SK-N-SH (cell line): Measurements from ENCODE around the gene FMOD. TPM values are rescaled to one million over a fixed set of nuclear protein-coding genes. Genes with fewer than 3 reads are reported as not detected.

Experiments used
- CTCF ChIA-PET: fragments of 300-600, 350-600 bp; formaldehyde crosslinking; extraction: SDS; loops from one replicate; lab custom pipeline; 2021; lab: Yijun Ruan, JAX
- POLR2A ChIA-PET: fragments of 350-600 bp; sonication (Branson Sonifier 250); formaldehyde crosslinking; extraction: SDS; loops from one replicate; lab custom pipeline; 2020; ENCODE audit warnings: antibody characterized with exemption, inconsistent platforms; lab: Yijun Ruan, JAX
- DNase-seq: peaks from one replicate; pipeline ENCODE4 v3.0.0; 2012
- H2AFZ ChIP-seq: fragments of 200-600 bp; sonication (generic); 2 replicates; pipeline ENCODE4 v1.8.1; 2016; ENCODE audit warnings: antibody characterized with exemption, mild to moderate bottlenecking, low read depth
- H3F3A ChIP-seq: fragments of 200-600 bp; sonication (generic); replicated peaks from 2 replicates; pipeline ENCODE3; 2016; ENCODE audit warnings: antibody characterized with exemption, mild to moderate bottlenecking; ENCODE audit not compliant: insufficient read depth
- H3K27ac ChIP-seq, 2 experiments: fragments of 200-500 bp in 1 of 2; fragments of 200-600 bp in 1 of 2; sonication (Bioruptor generic) in 1 of 2; sonication (generic), shearing (Covaris generic) in 1 of 2; 2 replicates each; pipeline versions ENCODE4 v1.5.1 to v1.6.1; 2014 to 2016; ENCODE audit warnings: low read depth in 2 of 2, inconsistent platforms in 1 of 2, low read length in 1 of 2, mild to moderate bottlenecking in 1 of 2, mixed read lengths in 1 of 2
- H3K27me3 ChIP-seq: fragments of 200-600 bp; sonication (generic), shearing (Covaris generic); 2 replicates; pipeline ENCODE4 v1.6.1; 2016; ENCODE audit warnings: mixed run types; ENCODE audit not compliant: insufficient read depth
- H3K36me3 ChIP-seq, 2 experiments: fragments of 200-500 bp in 1 of 2; fragments of 200-600 bp in 1 of 2; sonication (Bioruptor generic) in 1 of 2; sonication (generic) in 1 of 2; replicated peaks in 1 of 2; 2 replicates each; pipeline versions ENCODE3 to v1.5.1; 2014 to 2016; ENCODE audit warnings: low read length in 1 of 2, mild to moderate bottlenecking in 1 of 2; ENCODE audit not compliant: insufficient read depth in 2 of 2, control insufficient read depth in 1 of 2
- H3K4me1 ChIP-seq, 2 experiments: fragments of 200-500 bp in 1 of 2; fragments of 200-600 bp in 1 of 2; sonication (Bioruptor generic) in 1 of 2; sonication (generic), shearing (Covaris generic) in 1 of 2; 2 replicates each; pipeline versions ENCODE4 v1.5.1 to v1.6.1; 2014 to 2016; ENCODE audit warnings: low read depth in 1 of 2, low read length in 1 of 2, mixed run types in 1 of 2; ENCODE audit not compliant: insufficient read depth in 2 of 2, control insufficient read depth in 1 of 2
- H3K4me2 ChIP-seq: fragments of 200-600 bp; sonication (generic), shearing (Covaris generic); 2 replicates; pipeline ENCODE4 v1.6.1; 2017; ENCODE audit warnings: mixed run types
- H3K4me3 ChIP-seq, 2 experiments: fragments of 200-500 bp in 1 of 2; fragments of 200-600 bp in 1 of 2; sonication (Bioruptor generic) in 1 of 2; sonication (generic), shearing (Covaris generic) in 1 of 2; 2 replicates each; pipeline versions ENCODE4 v1.5.1 to v1.8.1; 2014 to 2016; ENCODE audit warnings: low read depth in 2 of 2, inconsistent platforms in 1 of 2, low read length in 1 of 2, mild to moderate bottlenecking in 1 of 2, mixed read lengths in 1 of 2, moderate library complexity in 1 of 2
- H3K79me2 ChIP-seq: fragments of 200-600 bp; sonication (generic); 2 replicates; pipeline ENCODE4 v1.8.1; 2017; ENCODE audit warnings: mild to moderate bottlenecking; ENCODE audit not compliant: insufficient read depth
- H3K9ac ChIP-seq: fragments of 200-600 bp; sonication (generic); 2 replicates; pipeline ENCODE4 v1.6.1; 2017; ENCODE audit warnings: mixed run types
- H3K9me2 ChIP-seq: fragments of 200-600 bp; sonication (generic); 2 replicates; pipeline ENCODE4 v1.6.1; 2017; ENCODE audit warnings: mixed run types
- H3K9me3 ChIP-seq: fragments of 200-600 bp; sonication (generic); 2 replicates; pipeline ENCODE4 v1.6.1; 2017; ENCODE audit warnings: mixed run types, mild to moderate bottlenecking, moderate library complexity
- H4K20me1 ChIP-seq: fragments of 200-600 bp; sonication (generic); 2 replicates; pipeline ENCODE4 v1.6.1; 2017; ENCODE audit warnings: mild to moderate bottlenecking, mixed run types; ENCODE audit not compliant: insufficient read depth
- CTCF ChIP-seq: fragments of 200-600 bp; sonication (generic); IDR thresholded peaks from 2 replicates; pipeline ENCODE4 v1.6.1; 2017; ENCODE audit warnings: antibody characterized with exemption, mild to moderate bottlenecking, moderate library complexity
- EZH2phosphoT487 ChIP-seq: fragments of 200-600 bp; sonication (generic); IDR thresholded peaks from 2 replicates; pipeline ENCODE4 v1.6.1; 2017; ENCODE audit warnings: low read depth, mixed run types, mild to moderate bottlenecking, antibody characterized with exemption, moderate library complexity, borderline replicate concordance
- FOSL2 ChIP-seq: IDR thresholded peaks from 2 replicates; pipeline ENCODE4 v1.4.0; 2012; ENCODE audit warnings: low read depth, mild to moderate bottlenecking, moderate library complexity, borderline replicate concordance
- FOXJ3 ChIP-seq: sonication (generic); formaldehyde crosslinking; IDR thresholded peaks from 2 replicates; pipeline ENCODE4 v1.5.1; 2020; ENCODE audit warnings: mild to moderate bottlenecking, missing genetic modification reagents
- GATA2 ChIP-seq: sonication (generic); formaldehyde crosslinking; IDR thresholded peaks from 2 replicates; pipeline ENCODE4 v1.5.0; 2020; ENCODE audit warnings: mild to moderate bottlenecking, missing genetic modification reagents
- IRF3 ChIP-seq: fragments of 150-350 bp; IDR thresholded peaks from 2 replicates; pipeline ENCODE4 v1.6.1; 2016; ENCODE audit warnings: mild to moderate bottlenecking, low read depth, low read length
- MAX ChIP-seq: IDR thresholded peaks from 2 replicates; pipeline ENCODE4 v1.4.0; 2012; ENCODE audit warnings: low read depth
- MEF2A ChIP-seq: IDR thresholded peaks from 2 replicates; pipeline ENCODE4 v1.4.0; 2012; ENCODE audit warnings: low read depth, borderline replicate concordance
- NRF1 ChIP-seq: IDR thresholded peaks from 2 replicates; pipeline ENCODE4 v1.6.1; 2012; ENCODE audit warnings: low read depth, mild to moderate bottlenecking, low read length
- PBX3 ChIP-seq: IDR thresholded peaks from 2 replicates; pipeline ENCODE4; 2012
- POLR2AphosphoS5 ChIP-seq: IDR thresholded peaks from 2 replicates; pipeline ENCODE4 v1.6.1; 2012; ENCODE audit warnings: low read depth, low read length
- RXRA ChIP-seq: IDR thresholded peaks from 2 replicates; pipeline ENCODE4 v1.4.0; 2012; ENCODE audit warnings: low read depth, mild to moderate bottlenecking, borderline replicate concordance
- SIN3A ChIP-seq: IDR thresholded peaks from 2 replicates; pipeline ENCODE4 v1.6.1; 2012; ENCODE audit warnings: low read depth, mild to moderate bottlenecking, low read length, moderate library complexity, borderline replicate concordance
- TEAD4 ChIP-seq: IDR thresholded peaks from 2 replicates; pipeline ENCODE4 v1.4.0; 2012; ENCODE audit warnings: mild to moderate bottlenecking, borderline replicate concordance; ENCODE audit not compliant: insufficient read depth
- USF1 ChIP-seq: IDR thresholded peaks from 2 replicates; pipeline ENCODE4 v1.4.0; 2012; ENCODE audit warnings: low read depth, borderline replicate concordance
- USF2 ChIP-seq: fragments of 150-350 bp; IDR thresholded peaks from 2 replicates; pipeline ENCODE4 v1.6.1; 2017; ENCODE audit warnings: antibody characterized with exemption, low read length, low read depth, borderline replicate concordance
- ZBTB33 ChIP-seq: IDR thresholded peaks from 2 replicates; pipeline ENCODE4 v1.4.0; 2012; ENCODE audit warnings: low read depth, borderline replicate concordance
- WGBS: methylation state at CpG from one replicate; pipeline ENCODE4 v1.1.6; 2017; ENCODE audit warnings: low lambda C conversion rate; 5-methylcytosine and 5-hydroxymethylcytosine counted together
- polyA plus RNA-seq, 3 experiments: library from polyadenylated mRNA; depleted of rRNA; stranded (reverse); fragments of >200 nt; gene quantifications; 2 replicates each; pipeline ENCODE4 v1.2.3, GENCODE V29; 2012

The FMOD gene
- polyA plus RNA-seq, 1 of the 3 experiments (the other 2 are of a cell fraction) = not detected

- Histone ChIP-seq H3K27ac (peak overlapping the region in 1 of 2 experiments; percentile 95; a peak in 1 of 4 replicates), H3K27me3 (peaks cover 17% of the 10 kb centered on the region), H3K4me1 (peaks cover 5 to 37% of the 10 kb centered on the region in 2 experiments; a peak in 2 of 4 replicates), H3K79me2 (no peaks in the 10 kb centered on the region), H3K9me2 (no peaks in the 10 kb centered on the region), H3K36me3 (no peaks in the 10 kb centered on the region), H3K9me3 (no peaks in the 10 kb centered on the region), H3F3A (no peaks in the 10 kb centered on the region), H3K9ac (no peak overlapping the region), H3K4me2 (no peak overlapping the region), H4K20me1 (no peaks in the 10 kb centered on the region), H2AFZ (no peak overlapping the region), H3K4me3 (no peak overlapping the region)
- 81% methylated on average over 7 of the region's 7 CpGs for WGBS
- ChIA-PET CTCF (interaction anchor here (1.5 to 27.9 kb wide), 7 partner anchors 12 to 61 kb away, joined by 5 to 817 read pairs (median 61); partner anchors contain the start of gene BTG2), POLR2A (interaction anchor here (0.7 to 2.4 kb wide), 2 partner anchors 51 to 176 kb away, joined by 3 to 14 read pairs; no protein-coding TSS in a partner anchor)
- DNase-seq = peak; percentile 33
- TF ChIP-seq POLR2AphosphoS5 (no peak), NRF1 (no peak), FOXJ3 (CRISPR knock-in tag) (no peak), SIN3A (no peak), USF2 (no peak), GATA2 (CRISPR knock-in tag) (no peak), IRF3 (no peak), ZBTB33 (no peak), USF1 (no peak), PBX3 (no peak), MEF2A (no peak), CTCF (no peak), FOSL2 (no peak), TEAD4 (no peak), EZH2phosphoT487 (no peak), MAX (no peak), RXRA (no peak)
Measured at GRCh38 chr1:203328714-203329122, 22.2 kb downstream of the FMOD start.
